Measurements from ENCODE around the gene SLC44A3.
"Not testable (repeated sequence)": the region's sequence is repeated elsewhere in the genome, so short reads cannot be mapped to it uniquely, and the experiment has no call there.

SLC44A3 gene

DNA sequence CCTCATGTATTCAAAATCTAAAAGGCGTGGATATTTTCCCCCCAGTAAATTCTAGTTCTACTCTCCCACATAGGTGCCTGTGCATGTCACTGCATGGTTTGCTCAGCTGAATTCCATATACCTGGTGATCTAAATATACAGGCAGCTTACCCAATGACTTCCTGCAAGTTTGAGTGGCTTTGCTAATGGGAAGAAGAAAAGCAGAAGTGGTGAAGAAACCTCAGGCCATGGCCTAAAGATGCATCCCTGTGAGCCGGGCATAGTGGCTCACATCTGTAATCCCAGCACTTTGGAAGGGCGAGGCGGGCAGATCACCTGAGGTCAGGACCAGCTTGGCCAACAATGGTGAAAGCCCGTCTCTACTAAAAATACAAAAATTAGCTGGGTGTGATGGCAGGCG is 11.5 kb downstream of the SLC44A3 start:
- no peak for DNase-seq (ENCODE audit: low read depth, low spot score)
- POLR2A ChIA-PET = no interaction called here

DNA sequence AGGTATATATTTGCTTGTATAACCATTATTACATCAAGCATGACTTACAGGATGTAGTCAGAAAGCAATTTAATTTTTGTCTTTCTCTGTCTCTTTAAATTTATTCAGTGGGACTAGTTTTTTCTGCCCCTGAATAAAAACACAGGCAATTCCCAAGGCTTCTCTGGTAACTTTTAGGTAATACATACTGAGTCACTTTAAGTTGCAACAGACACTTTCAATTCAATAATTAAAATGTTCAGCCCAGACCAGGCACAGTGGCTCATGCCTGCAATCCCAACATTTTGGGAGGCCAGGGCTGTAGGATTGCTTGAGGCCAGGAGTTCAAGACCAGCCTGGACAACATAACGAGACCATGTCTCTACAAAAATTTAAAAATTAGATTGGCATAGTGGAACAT is 12.3 kb downstream of the SLC44A3 start:
- ChIA-PET POLR2A (no interaction called here), CTCF (interaction anchor here (1.1 to 2.7 kb wide), 5 partner anchors 13 to 211 kb away, joined by 3 to 16 read pairs (median 9); partner anchors contain the start of gene SLC44A3)
- no peak for DNase-seq (ENCODE audit: low read depth, low spot score)
- no peak overlapping the region for H3K4me3 ChIP-seq (ENCODE audit: low read depth, low read length)
- TF ChIP-seq, protein P1, sequence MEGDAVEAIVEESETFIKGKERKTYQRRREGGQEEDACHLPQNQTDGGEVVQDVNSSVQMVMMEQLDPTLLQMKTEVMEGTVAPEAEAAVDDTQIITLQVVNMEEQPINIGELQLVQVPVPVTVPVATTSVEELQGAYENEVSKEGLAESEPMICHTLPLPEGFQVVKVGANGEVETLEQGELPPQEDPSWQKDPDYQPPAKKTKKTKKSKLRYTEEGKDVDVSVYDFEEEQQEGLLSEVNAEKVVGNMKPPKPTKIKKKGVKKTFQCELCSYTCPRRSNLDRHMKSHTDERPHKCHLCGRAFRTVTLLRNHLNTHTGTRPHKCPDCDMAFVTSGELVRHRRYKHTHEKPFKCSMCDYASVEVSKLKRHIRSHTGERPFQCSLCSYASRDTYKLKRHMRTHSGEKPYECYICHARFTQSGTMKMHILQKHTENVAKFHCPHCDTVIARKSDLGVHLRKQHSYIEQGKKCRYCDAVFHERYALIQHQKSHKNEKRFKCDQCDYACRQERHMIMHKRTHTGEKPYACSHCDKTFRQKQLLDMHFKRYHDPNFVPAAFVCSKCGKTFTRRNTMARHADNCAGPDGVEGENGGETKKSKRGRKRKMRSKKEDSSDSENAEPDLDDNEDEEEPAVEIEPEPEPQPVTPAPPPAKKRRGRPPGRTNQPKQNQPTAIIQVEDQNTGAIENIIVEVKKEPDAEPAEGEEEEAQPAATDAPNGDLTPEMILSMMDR (IDR thresholded peaks at IDR 0.05; ENCODE audit: insufficient read depth, low read length, missing control alignments) = no peak

More for the DNA sequence above, 11.5 kb downstream of the SLC44A3 start:
- TF ChIP-seq, protein P1 (IDR thresholded peaks at IDR 0.05; ENCODE audit: insufficient read depth, low read length, missing control alignments) = no peak
- H3K4me3 ChIP-seq (ENCODE audit: low read depth, low read length) = no peak overlapping the region
- CTCF ChIA-PET = interaction anchor here (1.0 to 2.7 kb wide), 5 partner anchors 9 to 212 kb away, joined by 3 to 9 read pairs (median 4); no protein-coding TSS in a partner anchor

DNA sequence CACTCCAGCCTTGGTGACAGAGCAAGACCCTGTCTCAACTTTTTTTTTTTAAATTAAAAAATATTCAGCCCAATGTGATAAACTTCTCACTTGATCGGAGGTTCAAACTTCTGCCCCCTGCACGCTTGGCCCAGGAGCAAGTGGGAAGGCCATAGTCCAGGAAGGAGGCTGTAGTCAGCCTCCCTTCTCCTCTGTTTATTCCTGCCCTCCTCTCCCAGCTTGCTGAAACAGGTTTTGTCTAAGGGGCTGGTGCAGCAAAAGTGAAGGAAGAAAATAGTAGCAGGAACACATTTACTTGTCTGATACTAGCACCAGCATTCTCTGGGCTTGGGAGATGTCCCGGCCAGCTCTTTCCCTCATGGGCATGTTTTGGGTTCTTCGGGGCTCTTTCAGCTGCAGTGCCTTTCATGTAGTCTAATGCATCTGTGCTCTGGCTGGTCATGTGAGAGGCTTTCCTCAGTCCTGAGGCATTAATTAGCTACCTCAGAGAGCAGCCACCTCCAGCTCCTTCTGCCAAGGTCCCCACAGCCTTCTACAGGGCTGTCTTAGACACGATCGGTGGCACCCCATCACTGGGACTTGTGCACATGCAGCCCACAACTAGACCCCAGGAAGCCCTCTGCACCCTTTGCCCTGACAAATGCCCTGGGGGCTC is 12.9 kb downstream of the SLC44A3 start:
- CTCF ChIA-PET = interaction anchor here (0.6 to 2.7 kb wide), 8 partner anchors 8 to 211 kb away, joined by 3 to 16 read pairs (median 3); partner anchors contain the start of gene SLC44A3

DNA sequence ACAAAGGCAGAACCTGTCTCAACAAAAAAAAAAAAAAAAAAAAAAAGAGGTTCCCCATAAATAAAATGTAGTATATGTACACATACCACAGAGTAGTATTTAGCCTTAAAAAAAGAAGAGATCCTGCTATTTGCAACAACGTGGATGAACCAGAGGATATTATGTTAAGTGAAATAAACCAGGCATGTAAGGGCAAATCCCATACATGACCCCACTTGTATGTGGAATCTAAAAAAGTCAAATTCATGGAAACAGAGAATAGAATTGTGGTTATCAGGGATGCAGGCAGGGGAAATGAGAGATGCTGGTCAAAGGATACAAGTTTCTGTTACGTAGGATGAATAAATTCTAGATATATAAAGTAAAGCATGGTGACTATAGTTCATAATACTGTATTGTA is 16.7 kb downstream of the SLC44A3 start:
- TF ChIP-seq, protein P1 (IDR thresholded peaks at IDR 0.05; ENCODE audit: insufficient read depth, low read length, missing control alignments) = no peak
- CTCF ChIA-PET = interaction anchor here (1.9 to 2.9 kb wide), 3 partner anchors 9 to 18 kb away, joined by 4 to 20 read pairs (median 12); no protein-coding TSS in a partner anchor
- DNase-seq (ENCODE audit: low read depth, low spot score) = no peak
- no peak overlapping the region for H3K4me3 ChIP-seq (ENCODE audit: low read depth, low read length)
- POLR2A ChIA-PET = no interaction called here

More for the DNA sequence above, 12.9 kb downstream of the SLC44A3 start:
- DNase-seq (ENCODE audit: low read depth, low spot score) = no peak
- POLR2A ChIA-PET = no interaction called here
- TF ChIP-seq, protein P1 (IDR thresholded peaks at IDR 0.05; ENCODE audit: insufficient read depth, low read length, missing control alignments) = no peak
- no peak overlapping the region for H3K4me3 ChIP-seq (ENCODE audit: low read depth, low read length)

DNA sequence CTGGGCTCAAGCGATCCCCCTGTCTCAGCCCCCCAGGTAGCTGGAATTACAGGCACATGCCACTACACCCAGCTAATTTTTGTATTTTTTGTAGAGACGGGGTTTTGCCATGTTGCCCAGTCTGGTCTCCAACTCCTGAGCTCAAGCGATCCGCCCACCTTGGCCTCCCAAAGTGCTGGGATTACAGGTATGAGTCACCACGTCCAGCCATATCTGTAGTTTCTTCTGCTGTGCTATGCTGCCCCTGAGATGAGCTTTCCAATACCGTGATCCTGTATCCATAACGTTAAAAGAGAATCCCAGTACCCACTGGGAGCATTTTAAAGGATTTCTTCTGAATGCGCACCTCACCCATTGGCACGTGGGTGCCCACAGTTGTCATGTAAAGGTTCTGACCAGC is 20.2 kb downstream of the SLC44A3 start:
- DNase-seq (ENCODE audit: low read depth, low spot score); H3K4me3 ChIP-seq (ENCODE audit: low read depth, low read length); POLR2A ChIA-PET: not testable (repeated sequence)
- CTCF ChIA-PET = interaction anchor here (0.7 to 2.2 kb wide), 6 partner anchors 9 to 203 kb away, joined by 3 to 14 read pairs (median 5); no protein-coding TSS in a partner anchor

DNA sequence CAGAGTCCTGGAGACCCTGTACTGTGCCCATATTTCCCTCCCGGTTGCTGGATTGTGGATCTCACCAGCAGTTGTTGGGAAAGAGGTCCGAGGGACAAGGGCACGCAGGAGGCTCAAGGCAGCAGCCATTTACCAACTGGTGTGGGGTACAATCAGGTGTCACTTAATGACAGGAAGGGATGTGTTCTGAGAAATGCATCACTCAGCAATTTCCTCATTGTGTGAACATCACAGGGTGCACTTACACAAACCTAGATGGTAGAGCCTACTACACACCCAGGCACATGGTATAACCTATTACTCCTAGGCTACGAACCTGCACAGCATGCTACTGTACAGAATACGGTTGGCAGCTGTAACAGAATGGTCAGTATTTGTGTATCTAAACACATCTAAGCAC is 20.7 kb downstream of the SLC44A3 start:
- ChIA-PET CTCF (interaction anchor here (0.9 to 2.2 kb wide), 6 partner anchors 8 to 200 kb away, joined by 3 to 14 read pairs (median 5); no protein-coding TSS in a partner anchor), POLR2A (no interaction called here)
- no peak overlapping the region for H3K4me3 ChIP-seq (ENCODE audit: low read depth, low read length)
- TF ChIP-seq, protein P1 (IDR thresholded peaks at IDR 0.05; ENCODE audit: insufficient read depth, low read length, missing control alignments) = no peak
- DNase-seq (ENCODE audit: low read depth, low spot score) = no peak

All from AG04449 (cell line).